Astrocyte (in vitro differentiated cells and primary cell): Measurements from ENCODE around the gene TPPP3.

Experiments
- CTCF ChIP-seq: IDR thresholded peaks from 2 replicates; pipeline ENCODE4 v1.5.1; 2011; ENCODE audit warnings: low read depth, mild to moderate bottlenecking, inconsistent platforms, low read length, moderate library complexity; ENCODE audit not compliant: insufficient read depth
- EZH2 ChIP-seq: IDR thresholded peaks from 2 replicates; pipeline ENCODE4 v1.6.1; 2012; ENCODE audit warnings: mild to moderate bottlenecking, low read length, inconsistent platforms; ENCODE audit not compliant: insufficient read depth

DNA sequence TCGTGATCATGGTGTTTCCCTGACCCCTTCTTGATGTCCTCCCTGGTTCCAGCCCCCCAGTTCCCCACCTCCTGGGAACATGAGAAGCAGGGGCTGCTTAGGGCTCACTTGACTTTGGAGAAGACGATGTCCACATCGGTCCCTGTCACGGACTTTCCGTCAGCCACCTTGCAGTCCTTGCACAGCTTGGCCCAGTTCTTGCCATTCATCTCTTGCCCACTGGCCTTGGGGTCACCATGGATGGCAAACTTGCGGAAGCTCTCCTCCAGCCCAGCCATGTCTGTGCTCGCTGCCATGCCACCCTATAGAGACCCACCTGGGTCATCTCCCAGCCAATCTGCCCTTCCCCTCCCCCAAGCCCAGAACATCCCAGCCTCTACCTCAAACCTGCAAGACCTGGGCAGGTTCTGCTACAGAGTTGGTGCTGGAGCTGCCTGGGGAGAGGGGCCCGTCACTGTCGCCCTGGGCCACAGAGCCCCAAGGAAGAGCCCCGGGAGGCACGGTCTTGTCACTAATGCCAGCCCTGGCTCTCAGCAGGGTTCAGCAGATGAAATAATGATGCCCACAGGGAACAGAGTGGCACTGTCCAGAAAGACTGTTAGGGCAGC, 2.4 kb downstream of the TPPP3 start:
- no peak for TF ChIP-seq CTCF
- TF ChIP-seq EZH2 = no peak
